ENCODE measurements around the gene POLR3B.
"Not testable (repeated sequence)": the region's sequence is repeated elsewhere in the genome, so short reads cannot be mapped to it uniquely, and the experiment has no call there.

POLR3B gene

DNA sequence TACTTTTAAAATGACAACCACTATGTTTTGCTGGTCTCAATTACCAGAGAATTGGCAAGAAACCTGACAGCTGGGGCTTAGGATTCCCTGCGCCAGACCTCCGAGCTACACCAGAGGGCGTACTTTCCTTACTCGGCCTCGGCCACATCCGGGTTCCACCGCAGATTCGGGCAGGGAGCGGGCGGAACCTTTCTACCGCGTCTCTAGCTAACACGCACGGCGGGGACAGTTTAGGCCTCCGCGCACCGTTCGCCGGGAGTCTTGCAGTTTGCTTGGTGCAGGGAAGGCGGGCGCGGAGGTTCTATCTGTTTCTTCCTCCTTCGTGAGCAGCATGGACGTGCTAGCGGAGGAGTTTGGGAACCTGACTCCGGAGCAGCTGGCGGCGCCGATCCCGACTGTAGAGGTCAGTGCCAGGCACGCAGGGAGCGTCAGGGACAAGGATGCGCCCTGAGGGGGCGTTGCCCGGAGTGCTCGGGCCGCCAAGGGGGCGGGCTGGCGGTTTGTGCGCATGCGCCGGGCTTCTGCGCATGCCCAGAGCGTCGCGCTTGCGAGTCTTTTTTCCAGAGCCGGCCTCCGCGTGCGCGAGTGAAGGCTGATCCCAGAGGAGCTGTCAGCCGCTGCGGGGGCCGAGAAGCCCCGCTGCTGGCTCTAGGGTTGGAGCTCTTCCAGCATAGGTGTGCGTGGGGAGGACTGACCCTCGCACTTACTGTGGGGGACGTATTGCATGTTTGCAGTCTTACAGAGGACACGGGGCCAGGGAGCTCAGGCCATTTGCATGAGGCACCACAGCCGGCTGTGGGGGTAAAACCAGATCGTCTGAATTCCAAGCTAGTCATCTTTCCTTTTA lies at the start of gene POLR3B:
POLR3B (plus strand) TSS at position 200 of the 847 bp plus-strand sequence; CDS start at position 332, 132 bp downstream.
- DNase-seq = peak; percentile 93

DNA sequence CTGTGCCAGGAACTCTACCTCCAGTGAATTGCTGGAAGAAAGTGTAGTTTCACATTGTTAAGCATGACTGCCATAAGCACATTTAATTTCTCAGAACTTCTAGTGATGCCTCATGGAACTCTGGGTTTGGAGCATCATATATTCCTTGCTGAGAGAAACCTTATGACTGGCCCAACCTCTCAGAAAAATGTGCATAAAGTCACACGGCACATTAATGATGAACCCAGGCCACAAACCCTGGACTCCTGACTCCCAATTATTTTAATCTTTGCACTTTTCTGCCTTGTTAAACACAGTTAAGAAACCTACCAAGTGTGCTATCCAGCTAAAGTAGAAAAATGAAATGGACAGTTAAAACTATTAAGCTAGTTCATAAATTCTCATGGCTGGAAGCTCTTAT lies 49.4 kb upstream of the POLR3B start:
- no peak for DNase-seq

DNA sequence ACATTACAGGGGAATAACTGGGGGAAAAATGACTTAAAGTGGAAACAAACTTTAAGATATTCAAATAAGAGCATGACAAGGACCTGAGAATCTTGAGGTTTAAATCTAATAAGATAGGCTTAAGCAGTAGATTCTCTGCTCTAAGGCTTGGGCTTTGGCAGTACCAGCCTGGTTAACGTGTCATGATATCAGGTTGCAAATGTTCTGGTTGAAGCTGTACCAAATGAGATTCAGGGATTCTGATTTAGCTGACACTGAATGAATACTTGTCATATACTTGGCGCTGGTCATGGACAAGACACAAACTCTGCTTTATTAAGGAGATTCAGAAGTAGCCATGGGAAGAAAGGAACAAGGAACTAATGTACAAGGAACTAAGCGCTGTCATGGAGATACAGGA lies 48.9 kb upstream of the POLR3B start:
- no peak for DNase-seq

DNA sequence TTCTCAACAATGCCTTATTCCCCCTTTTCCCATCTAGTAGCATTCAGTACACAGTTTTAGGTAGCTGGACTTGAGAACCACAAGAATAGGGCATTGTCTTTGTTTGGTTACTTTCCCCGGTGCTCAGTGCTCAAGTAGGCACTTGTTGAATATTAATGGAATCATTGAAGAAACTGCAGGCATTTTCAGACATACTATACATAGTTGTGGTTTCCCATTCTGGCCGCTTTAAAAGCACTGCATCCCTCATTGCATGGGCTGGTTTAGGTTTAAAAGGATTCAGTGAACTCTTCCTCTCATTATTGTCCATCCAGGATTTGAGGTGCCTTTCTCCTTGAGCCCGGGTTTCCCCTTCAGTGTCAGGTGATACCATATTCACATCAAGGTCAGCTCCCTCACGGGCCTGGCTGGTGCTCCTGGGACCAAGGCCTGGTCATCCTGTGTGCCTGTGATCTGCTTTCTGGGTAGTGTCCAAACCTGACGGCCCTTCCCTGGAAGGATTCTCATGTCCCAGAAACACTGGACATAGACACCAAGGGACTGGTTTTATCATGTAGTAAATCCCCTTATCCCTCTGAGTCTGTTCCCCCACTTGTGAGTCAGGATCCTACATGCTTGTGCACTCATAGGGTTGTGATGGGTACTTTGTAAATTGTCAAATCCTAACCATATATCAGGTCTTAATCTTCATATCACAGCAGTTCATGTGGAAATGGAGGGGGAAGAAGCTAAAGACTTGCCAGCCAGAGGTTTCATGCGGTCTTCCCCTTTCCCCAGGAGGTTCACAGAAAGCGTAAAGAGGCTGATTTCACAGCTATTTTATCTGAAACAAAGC lies 47.7 kb upstream of the POLR3B start:
- no peak for DNase-seq

DNA sequence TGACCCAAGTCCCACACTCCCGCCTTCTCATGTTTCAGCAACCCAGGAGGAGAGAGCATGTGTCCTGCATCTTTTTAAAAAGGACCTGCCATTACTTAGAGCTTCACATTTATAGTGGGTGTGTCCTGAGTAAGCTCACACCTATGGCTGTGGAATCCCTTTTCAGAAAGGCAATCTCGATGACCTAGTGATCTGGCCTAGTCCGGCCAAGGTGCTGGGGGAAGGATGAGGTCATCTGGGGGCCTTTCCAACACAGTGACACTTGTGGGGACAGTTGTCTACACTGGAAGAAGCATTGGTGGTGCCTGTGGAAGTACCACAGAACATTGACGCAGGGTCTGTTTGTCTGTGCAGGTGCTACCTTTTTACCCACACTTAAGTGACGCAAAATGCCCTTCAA lies 46.9 kb upstream of the POLR3B start:
- DNase-seq = no peak

DNA sequence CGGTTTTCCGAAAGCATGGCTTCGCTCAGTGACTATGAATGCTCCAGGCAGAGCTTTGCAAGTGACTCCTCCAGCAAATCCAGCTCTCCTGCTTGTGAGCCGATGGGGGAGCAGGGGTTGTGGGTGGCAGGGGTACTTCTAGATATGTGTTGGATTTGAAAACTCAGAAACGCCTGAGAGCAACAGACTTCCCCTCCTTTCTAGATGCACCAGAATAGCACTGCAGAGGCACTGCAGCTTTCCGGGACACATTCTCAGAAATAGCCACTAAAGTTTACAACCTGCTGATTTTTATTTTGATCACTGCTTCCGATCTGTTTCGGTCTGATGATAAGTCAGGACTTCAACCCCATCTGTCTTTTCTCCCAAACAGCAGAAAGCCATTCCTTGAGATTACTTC lies 46.4 kb upstream of the POLR3B start:
- no peak for DNase-seq

DNA sequence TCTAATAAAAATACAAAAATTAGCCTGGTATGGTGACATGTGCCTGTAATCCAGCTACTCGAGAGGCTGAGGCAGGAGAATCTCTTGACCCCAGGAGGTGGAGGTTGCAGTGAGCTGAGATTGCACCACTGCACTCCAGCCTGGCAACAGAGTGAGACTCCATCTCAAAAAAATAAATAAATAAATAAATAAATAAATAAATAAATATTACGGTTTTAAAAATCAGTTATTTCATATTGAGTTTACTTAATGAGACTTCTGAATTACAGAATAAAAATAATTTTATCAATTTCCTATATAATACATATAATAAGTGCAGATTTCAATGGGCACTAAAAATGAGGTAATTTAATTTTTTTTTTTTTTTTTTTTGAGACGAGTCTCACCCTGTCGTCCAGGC lies 44.1 kb upstream of the POLR3B start:
- DNase-seq = not testable (repeated sequence)

DNA sequence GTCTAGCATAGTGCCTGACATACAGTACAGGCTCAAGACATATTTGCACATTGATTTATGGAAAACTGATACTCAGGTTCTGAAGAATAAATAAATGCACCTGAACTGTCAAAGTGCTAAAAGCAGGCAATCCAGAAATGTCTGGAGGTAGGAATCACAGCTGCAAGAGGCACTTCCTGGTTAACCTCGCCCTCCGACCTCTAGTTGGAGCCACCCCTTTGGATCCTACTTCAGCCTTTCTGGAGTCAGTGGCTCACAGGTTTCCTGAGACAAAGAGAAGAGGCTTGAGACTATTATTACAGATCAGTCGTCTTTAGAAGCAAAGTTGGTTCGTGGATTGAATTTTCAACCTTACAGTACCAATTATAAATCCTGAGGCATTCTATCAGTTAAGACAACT lies 42.0 kb upstream of the POLR3B start:
- no peak for DNase-seq

DNA sequence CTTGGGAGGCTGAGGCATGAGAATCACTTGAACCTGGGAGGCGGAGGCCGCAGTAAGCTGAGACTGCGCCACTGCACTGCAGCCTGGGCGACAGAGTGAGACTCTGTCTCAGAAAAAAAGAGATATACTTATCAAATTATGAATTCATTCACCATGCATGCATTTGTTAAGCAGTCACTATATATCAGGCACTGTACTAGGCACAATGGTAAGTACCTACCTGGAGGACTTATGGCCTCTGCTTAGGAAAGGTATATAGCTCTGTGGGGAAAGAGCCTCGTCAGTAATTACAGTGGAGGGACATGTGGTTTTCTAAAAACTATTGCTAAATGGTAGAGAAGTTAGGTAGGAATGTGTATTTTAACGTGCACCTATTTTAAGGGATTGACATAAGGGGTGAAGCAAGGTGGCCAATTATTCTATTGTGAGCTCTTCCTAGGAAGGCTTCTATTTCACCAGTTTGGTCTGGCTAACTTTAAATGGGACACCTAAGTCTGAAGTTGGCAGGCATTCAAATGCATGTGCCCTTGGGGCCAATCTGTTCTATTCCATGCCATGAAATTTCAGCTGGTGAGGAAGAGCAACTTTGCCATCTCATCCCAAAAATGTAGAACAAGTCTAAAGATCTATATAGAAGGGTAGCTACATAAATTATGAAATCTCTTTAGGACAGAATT lies 40.0 kb upstream of the POLR3B start:
- DNase-seq = no peak

DNA sequence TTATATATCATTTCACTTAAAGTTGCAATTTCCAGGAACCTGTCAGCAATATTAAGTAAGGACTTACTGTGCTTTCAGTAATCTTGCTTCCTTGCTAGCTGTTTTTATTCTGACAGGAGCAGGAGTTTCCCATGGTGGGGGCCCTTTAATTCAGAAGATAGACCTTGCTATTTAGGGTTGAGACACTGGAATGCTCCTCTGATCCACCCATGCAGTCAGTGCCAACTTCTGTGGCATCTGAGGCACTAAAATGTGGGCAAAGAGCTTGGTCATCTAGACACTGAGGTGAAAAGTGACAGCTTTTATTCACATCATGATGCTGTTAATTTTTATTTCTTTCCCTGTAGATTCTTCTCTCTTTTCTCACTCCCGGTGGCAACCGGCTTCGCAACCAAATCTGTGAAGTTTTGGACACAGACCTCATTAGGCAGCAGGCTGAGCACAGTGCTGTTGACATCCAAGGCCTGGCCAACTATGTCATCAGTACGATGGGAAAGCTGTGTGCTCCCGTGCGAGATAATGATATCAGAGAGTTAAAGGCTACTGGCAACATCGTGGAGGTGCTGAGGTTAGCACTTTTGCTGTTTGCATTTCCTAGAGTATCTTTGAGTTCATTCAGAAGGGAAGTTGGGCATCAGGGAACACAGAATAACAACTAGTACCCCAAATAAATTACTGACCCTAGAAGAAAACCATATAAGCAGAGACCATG lies 36.3 kb upstream of the POLR3B start:
- no peak for DNase-seq

DNA sequence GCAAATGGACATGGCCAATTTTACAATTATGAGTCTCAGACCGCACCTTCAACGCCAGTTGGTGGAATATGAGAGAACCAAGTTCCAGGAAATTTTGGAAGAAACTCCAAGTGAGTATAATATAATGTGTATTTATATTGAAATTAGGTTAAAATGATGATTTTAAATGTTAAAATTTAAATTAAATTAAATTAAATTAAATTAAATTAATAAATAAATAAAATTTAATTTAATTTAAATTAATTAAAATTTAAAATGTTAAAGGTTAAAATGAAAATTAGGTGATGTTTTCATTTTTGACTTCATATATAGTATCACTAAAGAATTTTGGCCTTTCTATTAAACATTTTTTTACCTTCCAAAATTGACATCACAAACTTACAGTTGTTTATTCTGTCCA lies 34.0 kb upstream of the POLR3B start:
- DNase-seq = no peak

DNA sequence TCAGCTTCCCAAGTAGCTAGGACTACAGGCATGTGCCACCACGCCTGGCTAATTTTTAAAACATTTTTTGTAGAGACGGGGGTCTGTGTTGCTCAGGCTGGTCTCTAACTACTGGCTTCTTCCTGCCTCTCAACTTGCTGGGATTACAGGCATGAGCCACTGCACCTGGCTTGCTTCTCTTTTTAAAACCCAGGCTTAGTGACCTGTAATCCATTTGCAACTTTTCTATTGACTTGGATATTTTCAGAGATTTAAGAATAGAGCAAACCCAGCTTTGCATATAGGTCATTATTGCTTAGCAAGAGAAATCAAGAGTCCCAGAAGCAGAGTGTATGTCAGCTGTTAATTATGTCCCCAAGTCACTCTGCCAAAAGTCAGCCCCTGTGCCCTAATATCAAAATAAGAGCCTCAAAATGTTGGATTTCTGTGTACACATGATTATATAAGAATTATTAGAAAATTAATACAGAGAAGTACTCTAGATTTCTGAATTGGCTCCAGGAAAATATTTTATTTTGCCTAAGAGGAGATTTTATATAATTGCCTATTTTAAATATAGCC lies 30.2 kb upstream of the POLR3B start:
- no peak for DNase-seq

DNA sequence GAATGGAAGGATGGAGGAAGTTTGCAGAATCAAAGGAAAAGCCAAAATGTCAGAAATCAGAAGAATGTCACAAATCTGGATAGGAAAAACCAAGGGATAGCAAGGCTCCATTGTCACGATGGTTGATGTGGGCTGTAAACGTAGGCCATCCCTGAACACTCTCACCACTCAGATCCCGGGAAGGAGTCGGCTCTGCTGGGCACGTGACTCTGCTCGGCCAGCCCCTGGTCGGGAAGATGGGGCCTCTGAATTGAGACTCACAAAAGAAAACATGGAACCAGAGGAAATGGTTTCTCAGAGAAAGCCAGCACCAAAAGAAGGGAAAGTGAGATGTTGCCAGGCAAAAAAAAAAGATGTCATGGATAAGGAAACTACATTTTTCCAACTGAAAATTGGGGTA lies 28.8 kb upstream of the POLR3B start:
- no peak for DNase-seq

DNA sequence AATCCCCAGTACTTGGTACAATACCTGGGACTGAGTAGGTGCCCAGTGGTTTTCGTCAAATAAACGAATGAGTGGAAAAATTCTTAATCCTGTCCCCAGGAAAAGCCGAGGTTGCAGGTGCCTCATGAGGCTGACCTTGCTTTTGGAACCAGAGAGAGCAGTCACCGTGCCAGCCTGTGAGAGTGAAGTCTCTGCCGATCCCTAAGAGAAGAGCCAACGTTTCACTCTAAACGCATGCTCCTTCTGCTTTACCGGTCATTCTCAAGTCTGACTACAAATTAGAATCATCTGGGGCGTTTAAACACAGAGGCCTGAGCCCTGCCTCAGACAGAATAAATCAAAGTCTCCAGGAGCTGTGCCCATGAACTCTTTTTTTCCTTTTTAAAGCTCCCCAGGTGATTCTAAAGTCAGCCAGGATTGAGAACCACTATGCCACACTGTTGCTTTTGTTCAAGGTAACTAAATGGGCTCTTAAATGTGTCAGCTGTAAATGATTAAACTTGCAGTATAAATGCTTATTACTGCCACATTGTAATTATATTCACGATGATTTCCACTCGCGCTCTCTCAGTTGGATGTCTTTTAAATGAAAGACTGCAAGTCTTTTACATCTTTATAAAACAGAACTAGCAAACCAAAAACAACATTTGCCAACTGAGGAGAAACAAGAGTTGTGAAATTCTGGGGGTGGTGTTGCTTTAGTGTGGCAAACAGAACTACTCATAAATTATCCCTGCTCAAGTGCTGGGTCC lies 28.1 kb upstream of the POLR3B start:
- DNase-seq = no peak

DNA sequence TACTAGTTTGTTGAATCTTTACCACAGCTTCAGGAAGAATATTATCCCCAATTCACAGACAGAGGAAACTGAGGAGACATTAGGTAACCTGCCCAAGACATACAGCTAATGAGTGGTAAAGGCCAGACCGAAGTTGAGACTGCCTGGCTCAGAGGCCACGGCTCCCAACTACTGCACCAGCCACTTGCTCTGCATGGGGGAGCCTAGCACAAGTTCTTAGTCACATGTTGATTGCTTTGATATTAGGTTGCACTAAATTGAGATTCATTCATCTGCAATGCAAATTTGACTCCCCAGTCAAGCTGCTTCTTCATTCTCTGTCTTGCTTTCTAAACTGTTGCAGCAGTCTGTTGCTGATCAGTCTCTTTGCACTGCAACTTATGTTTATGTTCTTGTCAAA lies 25.9 kb upstream of the POLR3B start:
- no peak for DNase-seq

DNA sequence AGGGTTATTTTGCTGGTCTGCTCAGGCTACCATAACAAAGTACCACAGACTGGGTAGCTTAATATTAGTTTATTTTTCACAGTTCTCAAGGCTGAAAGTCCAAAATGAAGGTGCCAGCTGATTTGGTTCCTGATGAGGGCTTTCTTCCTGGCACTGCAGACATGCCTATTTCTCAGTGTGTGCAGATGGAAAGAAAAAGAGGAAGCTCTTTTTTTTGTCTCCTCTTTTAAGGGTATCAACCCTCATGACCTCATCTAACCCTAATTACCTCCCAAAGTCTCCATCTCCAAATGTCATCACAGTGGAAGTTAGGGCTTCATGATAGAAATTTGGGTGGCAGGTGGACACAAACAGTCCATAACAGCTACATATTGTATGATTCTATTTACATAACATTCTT lies 25.0 kb upstream of the POLR3B start:
- no peak for DNase-seq

DNA sequence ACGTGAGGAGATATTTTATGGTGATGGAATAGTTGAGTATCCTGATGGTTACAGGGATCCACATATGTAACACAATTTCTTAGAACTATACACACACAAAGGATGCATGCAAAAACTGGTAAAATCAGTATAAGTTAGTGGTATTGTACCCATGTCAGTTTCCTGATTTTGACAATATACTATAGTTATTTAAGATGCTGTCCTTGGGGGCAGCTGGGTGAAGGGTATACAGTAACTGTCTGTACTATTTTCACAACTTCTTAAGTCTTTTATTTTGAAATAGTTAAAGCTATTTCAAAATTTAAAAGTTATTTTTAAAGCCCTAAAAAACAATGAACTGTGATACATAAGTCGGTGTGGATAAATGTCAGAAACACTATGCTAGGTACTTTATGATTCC lies 24.5 kb upstream of the POLR3B start:
- DNase-seq = no peak

DNA sequence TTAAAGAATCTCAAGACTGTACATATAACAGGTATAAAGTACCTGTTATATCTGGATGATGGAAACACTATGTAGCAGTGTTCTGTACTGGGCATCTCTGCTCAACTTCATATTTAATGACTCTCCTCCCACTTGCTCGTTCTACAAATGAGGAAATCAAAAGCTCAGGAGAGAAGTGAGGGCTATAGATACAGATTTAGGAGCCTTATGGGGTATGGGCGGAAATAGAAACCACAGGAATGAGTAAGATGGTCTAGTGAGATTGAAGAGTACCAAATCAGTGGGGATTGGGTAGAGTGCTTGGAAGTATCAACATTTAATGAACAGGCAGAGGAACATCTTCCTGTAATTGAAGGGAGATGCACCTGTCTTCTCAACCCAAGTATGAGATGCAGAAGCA lies 23.8 kb upstream of the POLR3B start:
- DNase-seq = no peak

DNA sequence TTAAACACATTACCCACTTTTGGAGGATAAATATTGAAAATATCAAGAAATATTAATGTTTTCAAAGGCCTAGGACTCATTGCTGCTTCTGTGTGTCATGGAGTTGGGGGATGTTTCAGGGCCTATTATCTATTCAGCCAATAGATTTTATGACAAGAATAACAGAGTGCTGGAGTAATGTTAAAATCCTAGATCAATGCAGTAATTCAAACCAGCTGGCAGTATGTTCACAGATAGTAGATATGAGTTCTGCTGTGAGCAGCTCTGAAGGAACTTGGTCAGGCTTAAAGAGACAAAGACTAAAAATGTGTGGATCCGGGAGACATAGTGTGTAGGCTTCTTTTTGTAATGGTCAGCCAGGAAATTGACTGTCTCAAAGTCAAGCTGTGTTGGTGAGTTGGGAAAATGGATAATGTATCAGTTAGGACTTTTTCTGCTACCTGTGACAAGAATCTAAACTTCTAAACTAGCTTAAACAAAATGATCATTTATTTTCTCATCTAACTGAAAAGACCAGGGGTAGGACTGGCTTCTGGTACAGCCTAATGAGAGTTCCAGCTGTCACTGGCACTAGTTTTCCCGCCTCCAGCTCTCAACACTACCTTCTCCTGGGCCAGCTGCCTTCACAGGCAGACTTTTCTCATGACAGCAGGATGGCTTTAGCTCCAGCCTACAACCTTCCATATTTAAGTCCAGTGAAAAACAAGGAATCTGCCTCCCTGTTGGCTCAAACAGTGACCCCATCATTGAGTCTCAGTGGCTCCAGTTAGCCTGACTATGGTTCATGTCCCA lies 16.3 kb upstream of the POLR3B start:
- no peak for DNase-seq

DNA sequence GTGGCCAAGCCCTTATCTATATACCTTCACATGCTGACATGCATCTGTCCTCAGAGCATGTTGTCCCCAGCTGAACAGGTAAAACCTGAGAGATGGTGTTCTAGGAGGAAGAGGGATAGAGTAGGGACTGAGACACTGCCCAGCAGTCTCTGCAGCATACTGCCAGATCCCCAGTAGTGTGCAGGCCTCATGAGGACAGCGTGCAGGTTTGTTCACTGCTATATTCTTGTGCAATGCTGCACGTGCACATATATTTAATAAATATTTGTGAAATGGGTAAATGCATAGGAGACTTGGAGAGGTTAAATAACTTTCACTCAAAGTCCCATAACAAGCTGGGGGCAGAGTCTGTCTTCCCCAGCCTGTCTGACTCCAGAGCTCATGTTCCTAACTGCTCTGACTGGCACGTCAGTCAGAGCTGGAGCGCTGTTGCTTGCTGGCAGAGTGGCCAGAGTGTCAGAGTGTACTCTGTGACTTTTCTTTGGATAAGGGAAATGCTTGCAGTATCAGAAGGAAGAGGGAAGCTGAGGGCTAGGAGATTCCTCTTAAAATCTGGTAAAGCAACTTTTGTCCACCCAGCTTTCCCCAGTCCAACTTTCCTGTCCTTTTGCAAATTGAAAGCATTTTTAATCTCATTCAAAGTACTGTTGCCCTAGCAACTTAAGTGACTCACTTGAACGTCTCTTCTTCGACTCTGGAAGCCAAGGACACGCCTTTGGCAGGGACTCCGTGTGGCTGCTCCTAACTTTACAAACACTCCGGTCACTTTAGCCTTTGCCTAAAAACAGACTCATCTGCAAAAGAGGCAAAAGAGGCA lies 14.9 kb upstream of the POLR3B start:
- peak; percentile 22 for DNase-seq
